Measurements from ENCODE around the gene IQGAP1.
"Not testable (repeated sequence)": the region's sequence is repeated elsewhere in the genome, so short reads cannot be mapped to it uniquely, and the experiment has no call there.

Gene IQGAP1

DNA sequence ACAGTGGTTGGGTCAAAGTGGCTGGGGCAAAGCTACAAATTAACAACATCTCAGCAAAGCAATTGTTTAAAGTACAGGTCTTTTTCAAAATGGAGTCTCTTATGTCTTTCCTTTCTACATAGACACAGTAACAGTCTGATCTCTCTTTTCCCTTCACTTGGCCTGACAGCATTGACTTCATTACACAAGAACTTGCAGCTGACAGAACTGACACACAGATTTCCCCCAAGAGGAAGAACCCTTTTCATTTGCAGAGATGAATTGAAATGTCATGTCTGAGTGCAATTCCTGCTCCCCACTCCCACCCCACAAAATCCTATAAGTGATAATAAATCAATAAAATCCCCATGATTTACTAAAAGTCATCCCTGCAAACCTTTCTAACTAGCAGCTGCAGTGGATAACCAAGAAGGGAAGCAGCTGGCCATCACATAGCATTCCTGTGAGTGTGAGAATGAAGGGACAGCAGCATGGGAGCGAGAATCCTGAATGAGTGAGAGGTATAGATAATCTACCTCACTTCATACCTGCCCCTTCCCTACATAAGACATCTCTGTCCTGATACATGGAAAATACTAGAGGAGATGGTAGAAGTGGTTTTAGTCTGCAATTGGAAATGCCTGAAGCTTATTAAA is 40.5 kb upstream of the IQGAP1 start:
- H3K9me3 ChIP-seq (ENCODE audit: control extremely low read depth in 1 of 5, control insufficient read depth in 4 of 5, insufficient read depth in 2 of 5, low read depth in 1 of 5, low read length in 4 of 5); H3K27ac ChIP-seq (ENCODE audit: insufficient read depth in 1 of 2, low read depth in 1 of 2, low read length in 2 of 2, poor library complexity in 1 of 2, severe bottlenecking in 2 of 2); H3K36me3 ChIP-seq (ENCODE audit: control insufficient read depth in 4 of 4, insufficient read depth in 4 of 4, low read length in 3 of 4); DNase-seq; H3K27me3 ChIP-seq (replicated peaks in 2 of 5; ENCODE audit: control insufficient read depth in 4 of 5, insufficient read depth in 5 of 5, low read length in 4 of 5); POLR2A ChIA-PET; H3K4me3 ChIP-seq (ENCODE audit: control insufficient read depth in 1 of 7, extremely low read depth in 1 of 7, insufficient read depth in 4 of 7, low read depth in 2 of 7, low read length in 6 of 7): not testable (repeated sequence)
- no CpG with 5 or more reads among the region's 1 CpG for WGBS (ENCODE audit: insufficient coverage)
- CTCF ChIA-PET: interaction anchor here (0.6 kb wide), 1 partner anchor 236 kb away, joined by 4 read pairs; no protein-coding TSS in a partner anchor
- peaks cover 5 to 29% (median 15%) of the 10 kb centered on the region in 4 experiments for H3K4me1 ChIP-seq (ENCODE audit: control extremely low read depth in 1 of 4, control insufficient read depth in 4 of 4, insufficient read depth in 4 of 4, low read length in 3 of 4)

DNA sequence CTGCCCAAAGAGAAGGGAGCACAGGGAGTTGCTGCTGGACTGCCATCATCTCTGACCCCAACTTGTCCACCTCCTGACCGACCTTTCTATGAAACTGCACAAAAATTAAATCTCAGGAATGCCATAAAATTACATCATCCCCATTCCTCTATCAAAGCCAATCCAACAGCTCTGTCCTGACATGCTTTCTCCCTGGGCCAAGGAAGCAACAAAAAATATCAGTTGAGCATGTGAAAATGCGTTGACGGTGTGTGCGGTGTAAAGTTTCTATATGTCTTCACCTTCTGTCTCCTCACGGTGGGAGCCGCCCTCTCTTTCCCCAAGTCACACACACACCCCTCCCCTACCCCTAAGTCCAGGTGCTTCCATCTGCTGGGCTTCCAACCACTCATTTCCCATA is 39.6 kb upstream of the IQGAP1 start:
- no peaks in the 10 kb centered on the region for H3K9me3 ChIP-seq (ENCODE audit: control extremely low read depth in 1 of 5, control insufficient read depth in 4 of 5, insufficient read depth in 2 of 5, low read depth in 1 of 5, low read length in 4 of 5)
- H3K27ac ChIP-seq (ENCODE audit: insufficient read depth in 1 of 2, low read depth in 1 of 2, low read length in 2 of 2, poor library complexity in 1 of 2, severe bottlenecking in 2 of 2): no peak overlapping the region
- DNase-seq: no peak
- peaks cover 0 to 26% (median 10%) of the 10 kb centered on the region in 4 experiments for H3K4me1 ChIP-seq (ENCODE audit: control extremely low read depth in 1 of 4, control insufficient read depth in 4 of 4, insufficient read depth in 4 of 4, low read length in 3 of 4)
- CTCF ChIA-PET: no interaction called here
- H3K27me3 ChIP-seq (replicated peaks in 2 of 5; ENCODE audit: control insufficient read depth in 4 of 5, insufficient read depth in 5 of 5, low read length in 4 of 5): peaks cover 0 to 2% (median 0%) of the 10 kb centered on the region in 5 experiments
- no peak overlapping the region for H3K4me3 ChIP-seq (ENCODE audit: control insufficient read depth in 1 of 7, extremely low read depth in 1 of 7, insufficient read depth in 4 of 7, low read depth in 2 of 7, low read length in 6 of 7)
- no peaks in the 10 kb centered on the region for H3K36me3 ChIP-seq (ENCODE audit: control insufficient read depth in 4 of 4, insufficient read depth in 4 of 4, low read length in 3 of 4)
- POLR2A ChIA-PET: no interaction called here
- WGBS (ENCODE audit: insufficient coverage): 100% methylated on average over 5 of the region's 6 CpGs

DNA sequence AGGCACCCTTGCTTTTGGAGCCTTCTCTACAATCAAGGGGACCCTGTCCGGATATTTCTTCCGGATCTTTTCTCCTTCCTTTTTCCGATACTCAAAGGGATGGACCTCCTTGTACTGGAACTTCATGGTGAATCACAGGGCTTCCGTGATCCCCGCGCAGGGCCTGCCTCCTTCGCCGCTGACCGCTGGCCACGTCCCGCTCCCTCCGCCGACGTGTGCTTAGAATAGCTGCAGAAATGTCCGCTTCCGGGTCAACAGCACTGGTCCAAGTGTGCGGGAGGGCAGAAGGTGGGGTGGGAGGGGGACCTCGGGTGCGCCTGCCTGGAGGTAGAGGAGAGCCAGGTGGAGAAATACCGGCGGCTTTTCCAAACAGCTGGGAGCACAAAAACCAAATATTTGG is 39.0 kb upstream of the IQGAP1 start:
- H3K4me1 ChIP-seq (ENCODE audit: control extremely low read depth in 1 of 4, control insufficient read depth in 4 of 4, insufficient read depth in 4 of 4, low read length in 3 of 4): peaks cover 0 to 26% (median 9%) of the 10 kb centered on the region in 4 experiments
- 97% methylated on average over 15 of the region's 21 CpGs for WGBS (ENCODE audit: insufficient coverage)
- POLR2A ChIA-PET: no interaction called here
- DNase-seq: no peak
- H3K4me3 ChIP-seq (ENCODE audit: control insufficient read depth in 1 of 7, extremely low read depth in 1 of 7, insufficient read depth in 4 of 7, low read depth in 2 of 7, low read length in 6 of 7): no peak overlapping the region
- no peaks in the 10 kb centered on the region for H3K9me3 ChIP-seq (ENCODE audit: control extremely low read depth in 1 of 5, control insufficient read depth in 4 of 5, insufficient read depth in 2 of 5, low read depth in 1 of 5, low read length in 4 of 5)
- H3K27ac ChIP-seq (ENCODE audit: insufficient read depth in 1 of 2, low read depth in 1 of 2, low read length in 2 of 2, poor library complexity in 1 of 2, severe bottlenecking in 2 of 2): no peak overlapping the region
- no peaks in the 10 kb centered on the region for H3K36me3 ChIP-seq (ENCODE audit: control insufficient read depth in 4 of 4, insufficient read depth in 4 of 4, low read length in 3 of 4)
- CTCF ChIA-PET: interaction anchor here (1.0 kb wide), 1 partner anchor 11 kb away, joined by 3 read pairs; no protein-coding TSS in a partner anchor
- H3K27me3 ChIP-seq (replicated peaks in 2 of 5; ENCODE audit: control insufficient read depth in 4 of 5, insufficient read depth in 5 of 5, low read length in 4 of 5): peaks cover 0 to 2% (median 0%) of the 10 kb centered on the region in 5 experiments

DNA sequence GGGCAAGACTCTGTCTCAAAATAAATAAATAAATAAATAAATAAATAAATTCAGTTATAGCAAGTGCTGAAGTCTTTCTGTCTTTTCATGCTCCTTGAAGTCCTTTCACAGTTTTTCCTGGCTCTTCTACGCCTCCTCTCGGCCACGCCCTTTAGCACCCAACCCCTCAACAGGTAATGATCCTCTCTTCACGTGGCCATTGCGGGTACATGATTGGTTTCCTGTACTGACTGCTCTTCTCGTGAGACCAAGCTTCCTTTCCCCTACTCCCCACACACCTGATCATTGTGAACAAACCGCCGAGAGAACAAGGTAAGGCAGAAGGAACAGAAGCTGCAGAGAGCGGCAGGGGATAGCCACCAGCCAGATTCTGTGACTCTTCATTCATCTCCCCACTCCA is 38.2 kb upstream of the IQGAP1 start:
- Histone ChIP-seq H3K27ac (ENCODE audit: insufficient read depth in 1 of 2, low read depth in 1 of 2, low read length in 2 of 2, poor library complexity in 1 of 2, severe bottlenecking in 2 of 2) (no peak overlapping the region), H3K4me3 (ENCODE audit: control insufficient read depth in 1 of 7, extremely low read depth in 1 of 7, insufficient read depth in 4 of 7, low read depth in 2 of 7, low read length in 6 of 7) (no peak overlapping the region), H3K36me3 (ENCODE audit: control insufficient read depth in 4 of 4, insufficient read depth in 4 of 4, low read length in 3 of 4) (no peaks in the 10 kb centered on the region), H3K27me3 (replicated peaks in 2 of 5; ENCODE audit: control insufficient read depth in 4 of 5, insufficient read depth in 5 of 5, low read length in 4 of 5) (peaks cover 0 to 2% (median 0%) of the 10 kb centered on the region in 5 experiments), H3K4me1 (ENCODE audit: control extremely low read depth in 1 of 4, control insufficient read depth in 4 of 4, insufficient read depth in 4 of 4, low read length in 3 of 4) (peaks cover 0 to 21% (median 9%) of the 10 kb centered on the region in 4 experiments), H3K9me3 (ENCODE audit: control extremely low read depth in 1 of 5, control insufficient read depth in 4 of 5, insufficient read depth in 2 of 5, low read depth in 1 of 5, low read length in 4 of 5) (no peaks in the 10 kb centered on the region)
- CTCF ChIA-PET: interaction anchor here (1.0 kb wide), 1 partner anchor 10 kb away, joined by 3 read pairs; no protein-coding TSS in a partner anchor
- POLR2A ChIA-PET: no interaction called here
- WGBS (ENCODE audit: insufficient coverage): 85% methylated on average over 6 of the region's 9 CpGs
- no peak for DNase-seq

DNA sequence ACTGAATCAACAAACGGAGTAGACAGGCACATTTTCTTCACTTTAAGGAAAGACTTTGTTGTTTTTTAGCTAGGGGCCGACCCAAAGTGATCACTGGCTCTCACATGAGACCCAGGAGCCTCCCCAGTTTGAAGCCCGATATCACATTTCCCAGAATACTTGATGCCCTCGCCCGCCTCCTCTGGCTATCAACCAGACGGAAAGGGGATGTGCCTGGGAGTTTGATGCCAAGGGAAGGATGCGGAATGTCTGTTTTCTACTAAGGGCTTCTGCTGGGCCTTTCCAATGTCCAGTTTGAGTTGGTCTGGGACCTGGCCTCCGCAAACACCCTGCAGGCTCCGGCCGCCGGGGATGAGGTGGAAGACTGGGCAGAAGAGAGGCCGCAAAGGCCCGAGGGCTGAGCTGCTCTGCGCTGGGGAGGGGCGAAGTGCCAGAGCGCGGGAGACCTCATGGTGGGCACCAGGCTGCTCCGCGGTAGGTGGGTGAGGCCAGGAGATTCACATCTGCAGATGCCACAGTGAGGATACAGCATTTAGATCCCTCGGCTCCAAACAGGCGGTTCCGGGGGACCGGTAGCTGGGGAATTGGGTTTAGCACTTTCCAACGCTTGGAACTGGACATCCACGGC is 36.4 kb upstream of the IQGAP1 start:
- no peak for DNase-seq
- H3K27ac ChIP-seq (ENCODE audit: insufficient read depth in 1 of 2, low read depth in 1 of 2, low read length in 2 of 2, poor library complexity in 1 of 2, severe bottlenecking in 2 of 2): no peak overlapping the region
- peaks cover 0 to 13% (median 7%) of the 10 kb centered on the region in 4 experiments for H3K4me1 ChIP-seq (ENCODE audit: control extremely low read depth in 1 of 4, control insufficient read depth in 4 of 4, insufficient read depth in 4 of 4, low read length in 3 of 4)
- peaks cover 0 to 2% (median 0%) of the 10 kb centered on the region in 5 experiments for H3K27me3 ChIP-seq (replicated peaks in 2 of 5; ENCODE audit: control insufficient read depth in 4 of 5, insufficient read depth in 5 of 5, low read length in 4 of 5)
- CTCF ChIA-PET: interaction anchor here (1.0 to 2.0 kb wide), 4 partner anchors 11 to 93 kb away, joined by 3 to 7 read pairs (median 3); no protein-coding TSS in a partner anchor
- H3K4me3 ChIP-seq (ENCODE audit: control insufficient read depth in 1 of 7, extremely low read depth in 1 of 7, insufficient read depth in 4 of 7, low read depth in 2 of 7, low read length in 6 of 7): peak overlapping the region; percentile 60 to 90 (median 79)
- WGBS (ENCODE audit: insufficient coverage): 38% methylated on average over 25 of the region's 25 CpGs
- H3K36me3 ChIP-seq (ENCODE audit: control insufficient read depth in 4 of 4, insufficient read depth in 4 of 4, low read length in 3 of 4): no peaks in the 10 kb centered on the region
- no peaks in the 10 kb centered on the region for H3K9me3 ChIP-seq (ENCODE audit: control extremely low read depth in 1 of 5, control insufficient read depth in 4 of 5, insufficient read depth in 2 of 5, low read depth in 1 of 5, low read length in 4 of 5)
- POLR2A ChIA-PET: no interaction called here

DNA sequence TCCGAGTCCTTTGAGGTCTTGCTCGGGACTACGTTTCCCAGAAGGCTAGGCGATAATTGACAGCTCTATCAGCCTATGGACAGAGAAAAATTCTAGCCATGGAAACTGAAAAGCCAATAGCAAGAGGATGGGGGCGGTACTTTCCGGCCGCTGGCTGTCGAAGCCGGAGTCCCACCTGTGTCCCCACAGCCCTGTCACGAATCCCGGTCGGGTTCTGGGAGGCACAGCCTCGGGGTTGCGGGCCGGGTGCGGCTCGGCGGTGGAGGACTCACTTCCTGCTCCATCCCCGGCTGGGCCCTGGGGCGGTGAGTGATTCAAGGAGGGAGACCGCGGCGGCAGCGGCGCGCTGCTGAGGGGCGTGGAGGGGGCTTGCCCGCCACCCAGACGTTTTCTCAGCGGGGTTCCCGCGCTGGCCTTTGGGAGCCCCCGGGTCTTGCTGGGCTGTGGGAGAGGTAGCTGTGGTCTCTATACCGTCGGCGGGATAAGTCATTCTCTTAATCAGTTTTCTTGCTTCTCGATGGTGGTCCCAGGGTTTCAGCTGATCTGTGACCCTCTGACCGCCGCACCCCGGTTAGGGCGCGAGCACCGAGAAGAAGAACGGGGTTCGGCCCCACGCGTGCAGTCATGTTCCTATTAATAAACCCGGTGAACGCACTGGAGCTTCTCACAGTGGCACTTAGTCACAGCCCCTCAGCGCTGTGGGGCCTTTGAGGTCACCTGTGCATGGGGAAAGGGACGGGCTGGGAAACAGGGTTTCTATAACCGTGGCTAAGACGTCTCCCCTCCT is 35.7 kb upstream of the IQGAP1 start, which contains the start of gene ZNF774:
ZNF774 (plus strand) TSS at position 178 of the 787 bp plus-strand sequence. CDS start 2,377 bp downstream, outside the sequence.
- Histone ChIP-seq H3K36me3 (ENCODE audit: control insufficient read depth in 4 of 4, insufficient read depth in 4 of 4, low read length in 3 of 4) (no peaks in the 10 kb centered on the region), H3K27ac (ENCODE audit: insufficient read depth in 1 of 2, low read depth in 1 of 2, low read length in 2 of 2, poor library complexity in 1 of 2, severe bottlenecking in 2 of 2) (peak within 1 kb of the TSS in 1 of 2 experiments; percentile 58), H3K27me3 (replicated peaks in 2 of 5; ENCODE audit: control insufficient read depth in 4 of 5, insufficient read depth in 5 of 5, low read length in 4 of 5) (peaks cover 0 to 2% (median 0%) of the 10 kb centered on the region in 5 experiments), H3K4me1 (ENCODE audit: control extremely low read depth in 1 of 4, control insufficient read depth in 4 of 4, insufficient read depth in 4 of 4, low read length in 3 of 4) (peaks cover 0 to 13% (median 7%) of the 10 kb centered on the region in 4 experiments), H3K9me3 (ENCODE audit: control extremely low read depth in 1 of 5, control insufficient read depth in 4 of 5, insufficient read depth in 2 of 5, low read depth in 1 of 5, low read length in 4 of 5) (no peaks in the 10 kb centered on the region), H3K4me3 (ENCODE audit: control insufficient read depth in 1 of 7, extremely low read depth in 1 of 7, insufficient read depth in 4 of 7, low read depth in 2 of 7, low read length in 6 of 7) (peak within 1 kb of the TSS; percentile 60 to 90 (median 79))
- peak; percentile 93 to 97 (median 95) for DNase-seq
- under 1% methylated on average over 42 of the region's 53 CpGs for WGBS (ENCODE audit: insufficient coverage)
- POLR2A ChIA-PET: no interaction called here
- CTCF ChIA-PET: interaction anchor here (1.0 to 2.0 kb wide), 5 partner anchors 10 to 130 kb away, joined by 3 to 7 read pairs (median 3); no protein-coding TSS in a partner anchor
